ENCODE measurements around the gene CLEC1A. TPM values are rescaled to one million over a fixed set of nuclear protein-coding genes. Genes with fewer than 3 reads are reported as not detected.
"Not testable (repeated sequence)": the region's sequence is repeated elsewhere in the genome, so short reads cannot be mapped to it uniquely, and the experiment has no call there.

The CLEC1A gene
- total RNA-seq, 4 donors from 2014 or later: 0.55 to 14.1 (median 3.8) TPM; not detected in 1

- DNase-seq: no peak
- intact Hi-C loops (cut with DNase I; ENCODE audit: low total_unique reads) (loop anchor here (5.0 kb wide), 1 partner anchor 106 kb away; no protein-coding TSS in a partner anchor), in situ Hi-C loops (cut with MboI; ENCODE audit: low pct_ligation_motif_present in 1 of 4, low pct_unique_long_range_greater_than_20kb in 1 of 4, low sequenced_read_pairs in 3 of 4) (loop anchor here in 1 of 4 donors (25.0 kb wide), 1 partner anchor 106 kb away; the partner anchor contains the start of gene CLEC7A)
- no peak for TF ChIP-seq POLR2AphosphoS5 (IDR thresholded peaks at IDR 0.05)
- TF ChIP-seq POLR2A (IDR thresholded peaks at IDR 0.05): no peak
- no peak for TF ChIP-seq EP300 (IDR thresholded peaks at IDR 0.05; ENCODE audit: low read depth)
- TF ChIP-seq, protein P1, sequence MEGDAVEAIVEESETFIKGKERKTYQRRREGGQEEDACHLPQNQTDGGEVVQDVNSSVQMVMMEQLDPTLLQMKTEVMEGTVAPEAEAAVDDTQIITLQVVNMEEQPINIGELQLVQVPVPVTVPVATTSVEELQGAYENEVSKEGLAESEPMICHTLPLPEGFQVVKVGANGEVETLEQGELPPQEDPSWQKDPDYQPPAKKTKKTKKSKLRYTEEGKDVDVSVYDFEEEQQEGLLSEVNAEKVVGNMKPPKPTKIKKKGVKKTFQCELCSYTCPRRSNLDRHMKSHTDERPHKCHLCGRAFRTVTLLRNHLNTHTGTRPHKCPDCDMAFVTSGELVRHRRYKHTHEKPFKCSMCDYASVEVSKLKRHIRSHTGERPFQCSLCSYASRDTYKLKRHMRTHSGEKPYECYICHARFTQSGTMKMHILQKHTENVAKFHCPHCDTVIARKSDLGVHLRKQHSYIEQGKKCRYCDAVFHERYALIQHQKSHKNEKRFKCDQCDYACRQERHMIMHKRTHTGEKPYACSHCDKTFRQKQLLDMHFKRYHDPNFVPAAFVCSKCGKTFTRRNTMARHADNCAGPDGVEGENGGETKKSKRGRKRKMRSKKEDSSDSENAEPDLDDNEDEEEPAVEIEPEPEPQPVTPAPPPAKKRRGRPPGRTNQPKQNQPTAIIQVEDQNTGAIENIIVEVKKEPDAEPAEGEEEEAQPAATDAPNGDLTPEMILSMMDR (IDR thresholded peaks at IDR 0.05): no peak
- 45 to 64% methylated on average over 4 of the region's 4 CpGs for WGBS, 2 donors (ENCODE audit: low coverage in 1 of 2)
- H3K36me3 ChIP-seq: no peaks in the 10 kb centered on the region
- no peaks in the 10 kb centered on the region for H3K9me3 ChIP-seq
- H3K4me3 ChIP-seq: no peak overlapping the region
- no peak overlapping the region for H3K27ac ChIP-seq
- H3K27me3 ChIP-seq: no peaks in the 10 kb centered on the region
- H3K4me1 ChIP-seq: no peaks in the 10 kb centered on the region
These were observed 67.5 kb downstream of the CLEC1A start for GRCh38 chr12:10031321-10031720.

GRCh38 chr12:10030446-10030845 is 68.3 kb downstream of the CLEC1A start, which contains the start of gene CLEC9A:
Gene CLEC9A, plus strand, starts transcription at chr12:10030682. Its CDS starts 22,006 bp downstream, at chr12:10052688.
- H3K27ac ChIP-seq: no peak within 1 kb of the TSS
- no peaks in the 10 kb centered on the region for H3K9me3 ChIP-seq
- TF ChIP-seq, protein P1 (IDR thresholded peaks at IDR 0.05): no peak
- no peak for TF ChIP-seq POLR2AphosphoS5 (IDR thresholded peaks at IDR 0.05)
- no peak for TF ChIP-seq EP300 (IDR thresholded peaks at IDR 0.05; ENCODE audit: low read depth)
- no peak for TF ChIP-seq POLR2A (IDR thresholded peaks at IDR 0.05)
- no peak within 1 kb of the TSS for H3K4me3 ChIP-seq
- no peaks in the 10 kb centered on the region for H3K36me3 ChIP-seq
- in situ Hi-C loops (cut with MboI; ENCODE audit: low pct_ligation_motif_present in 1 of 4, low pct_unique_long_range_greater_than_20kb in 1 of 4, low sequenced_read_pairs in 3 of 4): loop anchor here in 1 of 4 donors (25.0 kb wide), 1 partner anchor 107 kb away; the partner anchor contains the start of gene CLEC7A
- intact Hi-C loops (cut with DNase I; ENCODE audit: low total_unique reads): loop anchor here (5.0 kb wide), 1 partner anchor 107 kb away; no protein-coding TSS in a partner anchor
- H3K4me1 ChIP-seq: no peaks in the 10 kb centered on the region
- H3K27me3 ChIP-seq: no peaks in the 10 kb centered on the region
- 91 to 96% methylated on average over 14 of the region's 14 CpGs for whole genome bisulfite sequencing, 2 donors (ENCODE audit: low coverage in 1 of 2)
- no peak for DNase-seq

DNA sequence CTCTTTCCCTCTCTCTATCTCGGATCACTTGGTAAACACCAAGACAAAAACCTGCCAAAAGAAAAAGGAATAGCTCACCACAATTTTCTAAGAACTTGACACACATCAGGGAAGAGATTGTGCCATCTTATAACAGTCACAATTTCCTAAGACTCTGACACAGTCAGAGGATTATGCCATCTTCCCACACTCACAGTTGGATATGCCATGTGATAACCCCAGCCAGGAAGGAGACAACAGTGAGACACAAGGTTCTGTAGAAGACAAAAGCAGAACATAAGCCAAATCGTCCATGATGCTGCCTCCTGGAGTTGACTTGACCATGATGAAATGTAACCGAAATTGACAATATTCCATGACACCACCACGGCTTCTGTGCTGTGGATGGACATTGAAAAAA is 71.1 kb downstream of the CLEC1A start:
- H3K9me3 ChIP-seq: no peaks in the 10 kb centered on the region
- no peak overlapping the region for H3K4me3 ChIP-seq
- TF ChIP-seq POLR2A (IDR thresholded peaks at IDR 0.05) (no peak), EP300 (IDR thresholded peaks at IDR 0.05; ENCODE audit: low read depth) (no peak), POLR2AphosphoS5 (IDR thresholded peaks at IDR 0.05) (no peak)
- TF ChIP-seq, protein P1 (IDR thresholded peaks at IDR 0.05): no peak
- no peaks in the 10 kb centered on the region for H3K27me3 ChIP-seq
- H3K27ac ChIP-seq: no peak overlapping the region
- H3K4me1 ChIP-seq: no peaks in the 10 kb centered on the region
- 53 to 61% methylated on average over 3 to 4 of the region's 4 CpGs for WGBS, 2 donors (ENCODE audit: low coverage in 1 of 2)
- no peak for DNase-seq
- H3K36me3 ChIP-seq: no peaks in the 10 kb centered on the region
- intact Hi-C loops (cut with DNase I; ENCODE audit: low total_unique reads): no loop called here
- in situ Hi-C loops (cut with MboI; ENCODE audit: low pct_ligation_motif_present in 1 of 4, low pct_unique_long_range_greater_than_20kb in 1 of 4, low sequenced_read_pairs in 3 of 4): loop anchor here in 1 of 4 donors (25.0 kb wide), 1 partner anchor 110 kb away; the partner anchor contains the start of gene CLEC7A

GRCh38 chr12:10027311-10027710 is 71.5 kb downstream of the CLEC1A start:
- in situ Hi-C loops (cut with MboI; ENCODE audit: low pct_ligation_motif_present in 1 of 4, low pct_unique_long_range_greater_than_20kb in 1 of 4, low sequenced_read_pairs in 3 of 4): loop anchor here in 1 of 4 donors (25.0 kb wide), 1 partner anchor 110 kb away; the partner anchor contains the start of gene CLEC7A
- H3K36me3 ChIP-seq: no peaks in the 10 kb centered on the region
- no peak overlapping the region for H3K27ac ChIP-seq
- H3K4me1 ChIP-seq: no peaks in the 10 kb centered on the region
- no peaks in the 10 kb centered on the region for H3K27me3 ChIP-seq
- TF ChIP-seq POLR2AphosphoS5 (IDR thresholded peaks at IDR 0.05) (no peak), POLR2A (IDR thresholded peaks at IDR 0.05) (no peak), EP300 (IDR thresholded peaks at IDR 0.05; ENCODE audit: low read depth) (no peak)
- TF ChIP-seq, protein P1 (IDR thresholded peaks at IDR 0.05): no peak
- intact Hi-C loops (cut with DNase I; ENCODE audit: low total_unique reads): no loop called here
- H3K4me3 ChIP-seq: no peak overlapping the region
- no peaks in the 10 kb centered on the region for H3K9me3 ChIP-seq
- 64 to 76% methylated on average over 3 of the region's 3 CpGs for WGBS, 2 donors (ENCODE audit: low coverage in 1 of 2)
- no peak for DNase-seq

GRCh38 chr12:10026666-10027065 is 72.1 kb downstream of the CLEC1A start:
- intact Hi-C loops (cut with DNase I; ENCODE audit: low total_unique reads); H3K4me1 ChIP-seq; H3K4me3 ChIP-seq; H3K27ac ChIP-seq; DNase-seq; H3K27me3 ChIP-seq; H3K9me3 ChIP-seq; H3K36me3 ChIP-seq: not testable (repeated sequence)
- WGBS, 2 donors (ENCODE audit: low coverage in 1 of 2): 89 to 96% methylated on average over 4 of the region's 4 CpGs
- in situ Hi-C loops (cut with MboI; ENCODE audit: low pct_ligation_motif_present in 1 of 4, low pct_unique_long_range_greater_than_20kb in 1 of 4, low sequenced_read_pairs in 3 of 4): loop anchor here in 1 of 4 donors (25.0 kb wide), 1 partner anchor 111 kb away; the partner anchor contains the start of gene CLEC7A

Measured in transverse colon (tissue), 4 donors.